Loucy (cell line): Measurements from ENCODE around the gene ROBO2.

Experiments
- H2AFZ ChIP-seq: fragments of 200-600 bp; sonication (generic); 2 replicates; pipeline ENCODE4 v1.6.0; 2016; ENCODE audit warnings: antibody characterized with exemption, mild to moderate bottlenecking, low read length, moderate library complexity
- H3F3A ChIP-seq: fragments of 200-600 bp; 2 replicates; pipeline ENCODE4 v1.6.0; 2016; ENCODE audit warnings: antibody characterized with exemption, low read depth, mild to moderate bottlenecking
- H3K27me3 ChIP-seq: fragments of 200-600 bp; sonication (generic); 2 replicates; pipeline ENCODE4 v1.6.1; 2014; ENCODE audit warnings: low read length, mild to moderate bottlenecking; ENCODE audit not compliant: insufficient read depth, poor library complexity, severe bottlenecking
- H3K36me3 ChIP-seq: fragments of 200-600 bp; sonication (generic); 2 replicates; pipeline ENCODE4 v1.6.1; 2016; ENCODE audit warnings: low read length; ENCODE audit not compliant: insufficient read depth
- H3K4me1 ChIP-seq: fragments of 200-600 bp; sonication (generic); 2 replicates; pipeline ENCODE4 v1.5.1; 2014; ENCODE audit warnings: low read length, mild to moderate bottlenecking; ENCODE audit not compliant: insufficient read depth, poor library complexity, severe bottlenecking
- H3K4me2 ChIP-seq: fragments of 200-600 bp; sonication (generic); 2 replicates; pipeline ENCODE4 v1.6.0; 2014; ENCODE audit warnings: antibody characterized with exemption, low read length, low read depth, mild to moderate bottlenecking; ENCODE audit not compliant: poor library complexity, severe bottlenecking
- H3K4me3 ChIP-seq: fragments of 200-600 bp; sonication (generic); 2 replicates; pipeline ENCODE4 v1.5.1; 2014; ENCODE audit warnings: low read length, mild to moderate bottlenecking, mixed read lengths; ENCODE audit not compliant: poor library complexity, severe bottlenecking
- H3K79me2 ChIP-seq: fragments of 200-600 bp; sonication (generic); 2 replicates; pipeline ENCODE4 v1.6.1; 2014; ENCODE audit warnings: low read length; ENCODE audit not compliant: insufficient read depth
- H3K9ac ChIP-seq: fragments of 200-600 bp; sonication (generic); 2 replicates; pipeline ENCODE4 v1.6.0; 2014; ENCODE audit warnings: mild to moderate bottlenecking, low read depth, low read length, moderate library complexity; ENCODE audit not compliant: poor library complexity, severe bottlenecking
- H3K9me2 ChIP-seq: fragments of 200-600 bp; sonication (generic); replicated peaks from 2 replicates; pipeline ENCODE4 v1.6.1; 2016; ENCODE audit warnings: low read depth, low read length, mixed read lengths
- H3K9me3 ChIP-seq: fragments of 200-600 bp; sonication (generic); 2 replicates; pipeline ENCODE4 v1.6.1; 2014; ENCODE audit warnings: mild to moderate bottlenecking, antibody characterized with exemption, low read length, low read depth; ENCODE audit not compliant: insufficient read depth
- H4K20me1 ChIP-seq: fragments of 200-600 bp; sonication (generic); 2 replicates; pipeline ENCODE4 v1.6.0; 2014; ENCODE audit warnings: antibody characterized with exemption, low read length, mild to moderate bottlenecking; ENCODE audit not compliant: insufficient read depth, poor library complexity, severe bottlenecking
- EZH2phosphoT487 ChIP-seq: fragments of 200-600 bp; IDR thresholded peaks from 2 replicates; pipeline ENCODE4 v1.6.1; 2018; ENCODE audit warnings: antibody characterized with exemption, mild to moderate bottlenecking, moderate library complexity, borderline replicate concordance
- TF ChIP-seq, protein P1 (sequence below): fragments of 200-600 bp; sonication (generic); conservative IDR thresholded peaks from 2 replicates; pipeline ENCODE4 v1.5.1; 2014; ENCODE audit warnings: mild to moderate bottlenecking, antibody characterized with exemption, low read length

ROBO2 gene

DNA sequence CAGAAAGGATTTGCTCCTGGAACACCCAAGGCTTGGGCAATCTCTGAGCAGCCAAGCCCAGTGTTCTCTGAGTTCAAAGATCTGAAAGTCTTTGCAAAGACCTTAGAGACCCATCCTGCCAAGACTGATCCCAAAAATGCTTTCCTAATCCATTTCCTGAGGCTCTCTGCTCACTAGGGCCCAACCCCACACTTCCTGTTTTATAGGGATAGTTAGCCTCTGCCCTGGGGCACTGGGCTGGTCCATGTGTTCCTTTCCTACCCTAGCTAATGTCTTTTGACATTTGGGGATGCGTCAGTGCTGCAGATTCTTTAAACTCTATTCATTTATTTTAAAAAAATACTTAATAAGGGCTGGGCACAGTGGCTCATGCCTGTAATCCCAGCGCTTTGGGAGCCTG lies 372.7 kb downstream of the ROBO2 start:
- no peak for TF ChIP-seq EZH2phosphoT487
- TF ChIP-seq, protein P1, sequence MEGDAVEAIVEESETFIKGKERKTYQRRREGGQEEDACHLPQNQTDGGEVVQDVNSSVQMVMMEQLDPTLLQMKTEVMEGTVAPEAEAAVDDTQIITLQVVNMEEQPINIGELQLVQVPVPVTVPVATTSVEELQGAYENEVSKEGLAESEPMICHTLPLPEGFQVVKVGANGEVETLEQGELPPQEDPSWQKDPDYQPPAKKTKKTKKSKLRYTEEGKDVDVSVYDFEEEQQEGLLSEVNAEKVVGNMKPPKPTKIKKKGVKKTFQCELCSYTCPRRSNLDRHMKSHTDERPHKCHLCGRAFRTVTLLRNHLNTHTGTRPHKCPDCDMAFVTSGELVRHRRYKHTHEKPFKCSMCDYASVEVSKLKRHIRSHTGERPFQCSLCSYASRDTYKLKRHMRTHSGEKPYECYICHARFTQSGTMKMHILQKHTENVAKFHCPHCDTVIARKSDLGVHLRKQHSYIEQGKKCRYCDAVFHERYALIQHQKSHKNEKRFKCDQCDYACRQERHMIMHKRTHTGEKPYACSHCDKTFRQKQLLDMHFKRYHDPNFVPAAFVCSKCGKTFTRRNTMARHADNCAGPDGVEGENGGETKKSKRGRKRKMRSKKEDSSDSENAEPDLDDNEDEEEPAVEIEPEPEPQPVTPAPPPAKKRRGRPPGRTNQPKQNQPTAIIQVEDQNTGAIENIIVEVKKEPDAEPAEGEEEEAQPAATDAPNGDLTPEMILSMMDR = no peak
- Histone ChIP-seq H3K79me2 (no peaks in the 10 kb centered on the region), H3K4me3 (no peak overlapping the region)

DNA sequence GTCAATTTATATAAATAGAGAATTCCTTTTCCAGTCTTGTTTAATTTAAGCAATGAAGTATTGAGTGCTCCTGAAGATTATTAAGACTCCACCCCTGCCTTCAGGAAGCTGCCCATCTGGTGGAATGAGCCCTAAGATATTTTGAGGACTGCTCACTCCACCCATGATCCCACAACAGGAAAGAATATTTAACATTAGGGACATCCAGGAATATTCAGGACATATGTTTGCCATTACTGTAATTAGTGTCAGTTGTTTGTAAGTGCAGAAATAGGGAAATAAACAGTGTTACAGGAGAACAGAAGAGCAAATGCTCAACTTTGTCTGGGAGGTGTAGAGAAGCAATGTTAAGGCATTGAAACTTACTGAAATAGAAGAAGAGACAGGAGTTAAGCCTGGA lies 375.0 kb downstream of the ROBO2 start:
- H3K9me3 ChIP-seq = no peaks in the 10 kb centered on the region
- H3K79me2 ChIP-seq = no peaks in the 10 kb centered on the region
- H3K9ac ChIP-seq = no peak overlapping the region
- H3K36me3 ChIP-seq = no peaks in the 10 kb centered on the region
- H3F3A ChIP-seq = no peaks in the 10 kb centered on the region
- TF ChIP-seq, protein P1 = no peak
- TF ChIP-seq EZH2phosphoT487 = no peak
- H3K4me1 ChIP-seq = no peaks in the 10 kb centered on the region
- no peaks in the 10 kb centered on the region for H3K9me2 ChIP-seq
- H2AFZ ChIP-seq = no peak overlapping the region
- H4K20me1 ChIP-seq = no peaks in the 10 kb centered on the region
- no peaks in the 10 kb centered on the region for H3K27me3 ChIP-seq
- no peak overlapping the region for H3K4me3 ChIP-seq
- no peak overlapping the region for H3K4me2 ChIP-seq

More for the DNA sequence above, 372.7 kb downstream of the ROBO2 start:
- no peaks in the 10 kb centered on the region for H3K9me2 ChIP-seq
- H3K4me2 ChIP-seq = no peak overlapping the region
- no peak overlapping the region for H2AFZ ChIP-seq
- H3K9me3 ChIP-seq = no peaks in the 10 kb centered on the region
- no peaks in the 10 kb centered on the region for H3K4me1 ChIP-seq
- no peaks in the 10 kb centered on the region for H3K36me3 ChIP-seq
- H4K20me1 ChIP-seq = no peaks in the 10 kb centered on the region
- H3F3A ChIP-seq = no peaks in the 10 kb centered on the region
- H3K9ac ChIP-seq = no peak overlapping the region
- H3K27me3 ChIP-seq = no peaks in the 10 kb centered on the region

DNA sequence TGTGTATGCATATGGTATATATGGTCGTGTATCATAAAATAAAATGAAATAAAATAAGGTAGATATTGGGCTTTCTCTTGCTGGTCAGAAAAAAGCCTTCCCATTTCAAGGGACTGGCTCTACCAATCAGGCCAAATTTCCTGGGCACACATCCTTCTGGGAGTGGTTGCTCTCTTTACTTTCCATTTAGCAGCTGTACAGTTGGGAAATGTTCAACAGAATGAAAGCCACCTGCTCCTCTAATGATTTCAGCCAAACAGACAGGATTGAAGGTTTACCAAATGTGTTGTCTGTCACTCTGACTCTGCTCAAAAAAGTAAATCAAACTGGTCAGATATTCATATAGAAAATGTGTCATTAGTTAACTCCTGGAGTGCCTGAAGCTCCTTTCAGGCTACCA lies 380.4 kb downstream of the ROBO2 start:
- Histone ChIP-seq H3K27me3 (no peaks in the 10 kb centered on the region), H3K79me2 (no peaks in the 10 kb centered on the region), H3K9me2 (no peaks in the 10 kb centered on the region), H3K36me3 (no peaks in the 10 kb centered on the region), H3K9ac (no peak overlapping the region), H2AFZ (no peak overlapping the region), H3K4me3 (no peak overlapping the region), H3K9me3 (no peaks in the 10 kb centered on the region), H4K20me1 (no peaks in the 10 kb centered on the region), H3K4me2 (no peak overlapping the region), H3F3A (no peaks in the 10 kb centered on the region), H3K4me1 (no peaks in the 10 kb centered on the region)
- TF ChIP-seq, protein P1 = no peak
- TF ChIP-seq EZH2phosphoT487 = no peak
